SH-SY5Y (cell line): ENCODE data around the gene FAM217B.

Experiments
- GATA2 ChIP-seq: IDR thresholded peaks from 2 replicates; pipeline ENCODE4 v1.6.1; 2011; ENCODE audit warnings: mild to moderate bottlenecking, low read depth, low read length
- GATA3 ChIP-seq: IDR thresholded peaks from 2 replicates; pipeline ENCODE4 v1.6.1; 2011; ENCODE audit warnings: low read depth, mild to moderate bottlenecking, low read length, moderate library complexity

DNA sequence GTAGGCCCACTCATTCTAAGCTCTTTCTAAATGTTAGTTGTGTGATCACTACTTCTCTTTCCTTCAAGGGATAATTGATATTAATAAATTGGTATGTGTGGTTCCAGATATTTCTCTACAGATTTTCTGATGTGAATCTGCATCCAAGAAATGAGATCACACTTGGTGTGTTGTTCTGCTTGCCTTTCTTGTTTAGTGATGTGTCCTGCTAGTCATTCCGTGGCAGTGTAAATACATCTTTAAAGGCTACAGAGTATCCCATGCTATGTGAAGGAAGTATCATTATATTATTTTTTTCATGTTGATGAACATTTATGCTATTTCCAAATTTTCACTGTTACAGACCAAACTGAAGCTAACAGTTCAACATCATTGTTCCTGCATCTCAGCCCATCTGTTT, 31.2 kb downstream of the FAM217B start:
- TF ChIP-seq GATA3: no peak
- no peak for TF ChIP-seq GATA2
